Chondrocyte (in vitro differentiated cells): ENCODE data around the gene SPOCK3. TPM values are rescaled to one million over a fixed set of nuclear protein-coding genes. Genes with fewer than 3 reads are reported as not detected.

Experiments used
- DNase-seq: peaks from one replicate; pipeline ENCODE4 v3.0.0; 2021; ENCODE audit warnings: mixed read lengths, low spot score
- H3K27ac Mint-ChIP-seq: one replicate; pipeline ENCODE4 v1.8.0; 2021; ENCODE audit warnings: mild to moderate bottlenecking, moderate library complexity, mixed read lengths; ENCODE audit not compliant: unreplicated experiment
- H3K27me3 Mint-ChIP-seq: 2 replicates; pipeline ENCODE4 v1.8.0; 2021; ENCODE audit warnings: low read depth, mixed read lengths
- H3K36me3 Mint-ChIP-seq: 2 replicates; pipeline ENCODE4 v1.8.0; 2021; ENCODE audit warnings: low read depth, mixed read lengths
- H3K4me1 Mint-ChIP-seq: 2 replicates; pipeline ENCODE4 v1.8.0; 2021; ENCODE audit warnings: low read depth, mild to moderate bottlenecking, mixed read lengths
- H3K4me3 Mint-ChIP-seq: one replicate; pipeline ENCODE4 v1.8.0; 2021; ENCODE audit warnings: mild to moderate bottlenecking, moderate library complexity, mixed read lengths; ENCODE audit not compliant: unreplicated experiment
- H3K9me3 Mint-ChIP-seq: 2 replicates; pipeline ENCODE4 v1.8.0; 2021; ENCODE audit warnings: low read depth, mixed read lengths
- total RNA-seq: library from RNA; stranded (reverse); gene quantifications from 3 replicates; pipeline ENCODE4 v1.2.1, GENCODE V29; 2021
- TF ChIP-seq, protein P1 (sequence below): fragments of 200-600 bp; sonication (generic); IDR thresholded peaks from 2 replicates; pipeline ENCODE4 v1.5.0; 2021; ENCODE audit warnings: antibody characterized with exemption, mild to moderate bottlenecking, moderate library complexity

The SPOCK3 gene
- total RNA-seq, 1 donor from 2014 or later: not detected

DNA sequence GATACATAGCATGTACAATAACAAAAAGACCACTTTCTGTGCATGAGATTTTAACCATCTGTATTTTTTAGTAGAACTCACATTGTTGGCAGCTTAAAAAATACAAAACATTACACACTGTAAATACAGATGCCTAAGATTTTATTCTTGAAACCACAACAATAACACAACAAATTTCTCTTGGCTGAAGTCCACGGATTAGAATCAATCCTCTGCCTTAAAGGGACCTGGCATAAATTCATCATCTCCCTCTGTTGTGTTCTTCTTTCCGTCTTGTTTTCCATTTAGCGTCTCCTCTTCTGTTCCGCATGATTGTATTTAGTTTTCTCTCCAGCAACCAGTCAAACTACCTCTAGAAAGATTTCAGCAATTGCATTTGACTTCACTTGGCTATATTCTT lies 231.0 kb downstream of the SPOCK3 start:
- H3K27ac Mint-ChIP-seq: no peak overlapping the region
- no peaks in the 10 kb centered on the region for H3K36me3 Mint-ChIP-seq
- no peaks in the 10 kb centered on the region for H3K9me3 Mint-ChIP-seq
- H3K4me1 Mint-ChIP-seq: no peaks in the 10 kb centered on the region
- peaks cover 9% of the 10 kb centered on the region for H3K27me3 Mint-ChIP-seq
- DNase-seq: no peak
- no peak overlapping the region for H3K4me3 Mint-ChIP-seq
- TF ChIP-seq, protein P1, sequence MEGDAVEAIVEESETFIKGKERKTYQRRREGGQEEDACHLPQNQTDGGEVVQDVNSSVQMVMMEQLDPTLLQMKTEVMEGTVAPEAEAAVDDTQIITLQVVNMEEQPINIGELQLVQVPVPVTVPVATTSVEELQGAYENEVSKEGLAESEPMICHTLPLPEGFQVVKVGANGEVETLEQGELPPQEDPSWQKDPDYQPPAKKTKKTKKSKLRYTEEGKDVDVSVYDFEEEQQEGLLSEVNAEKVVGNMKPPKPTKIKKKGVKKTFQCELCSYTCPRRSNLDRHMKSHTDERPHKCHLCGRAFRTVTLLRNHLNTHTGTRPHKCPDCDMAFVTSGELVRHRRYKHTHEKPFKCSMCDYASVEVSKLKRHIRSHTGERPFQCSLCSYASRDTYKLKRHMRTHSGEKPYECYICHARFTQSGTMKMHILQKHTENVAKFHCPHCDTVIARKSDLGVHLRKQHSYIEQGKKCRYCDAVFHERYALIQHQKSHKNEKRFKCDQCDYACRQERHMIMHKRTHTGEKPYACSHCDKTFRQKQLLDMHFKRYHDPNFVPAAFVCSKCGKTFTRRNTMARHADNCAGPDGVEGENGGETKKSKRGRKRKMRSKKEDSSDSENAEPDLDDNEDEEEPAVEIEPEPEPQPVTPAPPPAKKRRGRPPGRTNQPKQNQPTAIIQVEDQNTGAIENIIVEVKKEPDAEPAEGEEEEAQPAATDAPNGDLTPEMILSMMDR: no peak

DNA sequence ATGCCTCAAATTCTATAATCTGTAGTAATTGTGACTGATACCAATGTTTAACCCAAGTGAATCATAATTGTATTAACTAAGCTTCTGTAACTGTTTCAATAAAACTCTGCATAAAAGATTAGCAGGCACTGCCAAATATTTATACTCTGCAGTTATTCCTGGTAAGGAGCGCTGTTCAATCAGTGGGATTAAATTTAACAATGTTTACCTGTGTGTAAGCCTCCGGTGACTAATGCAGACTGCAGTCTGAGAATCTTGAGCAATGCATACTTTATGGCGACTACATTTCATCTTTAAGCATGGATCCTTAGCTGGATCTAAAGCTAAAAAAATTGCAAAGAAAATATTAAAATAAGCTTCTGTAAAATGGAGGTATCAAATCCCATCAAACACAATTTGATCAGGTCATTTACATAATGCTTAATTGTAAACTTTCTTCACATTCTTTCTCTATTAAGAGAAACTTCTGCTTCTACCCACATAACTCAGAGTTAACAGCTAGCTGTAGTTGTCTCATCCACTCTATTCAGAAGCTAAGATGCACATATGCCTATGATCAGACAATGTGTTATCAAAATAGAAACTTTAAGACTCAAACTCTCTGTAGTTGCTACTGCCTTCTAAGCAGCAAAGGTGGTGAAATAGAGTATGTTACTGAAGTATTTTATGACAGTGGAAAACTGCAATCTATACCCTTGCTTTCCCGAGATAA lies 234.0 kb downstream of the SPOCK3 start:
- Mint-ChIP-seq H3K27me3 (peaks cover 16% of the 10 kb centered on the region), H3K4me3 (no peak overlapping the region), H3K9me3 (no peaks in the 10 kb centered on the region), H3K4me1 (no peaks in the 10 kb centered on the region), H3K36me3 (no peaks in the 10 kb centered on the region), H3K27ac (no peak overlapping the region)
- DNase-seq: no peak
- TF ChIP-seq, protein P1: no peak

DNA sequence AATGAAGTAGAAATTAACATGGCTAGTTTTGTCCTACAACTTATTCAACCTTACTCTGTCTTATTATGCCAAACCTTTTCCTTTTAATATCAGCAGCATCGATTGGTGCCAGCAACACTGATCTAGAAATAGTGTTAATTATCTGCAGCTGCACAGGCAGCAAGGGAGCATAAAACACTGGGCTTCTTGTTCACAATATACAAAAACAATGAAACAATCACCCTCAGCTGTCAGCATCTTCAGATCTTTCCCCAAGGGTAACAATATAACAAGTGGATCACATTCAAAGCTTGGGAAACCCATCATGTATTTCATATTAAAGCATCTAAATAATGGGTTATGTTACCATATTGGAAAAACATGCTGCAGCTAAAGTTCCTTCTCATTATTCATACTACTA lies 238.1 kb downstream of the SPOCK3 start:
- no peak overlapping the region for H3K27ac Mint-ChIP-seq
- TF ChIP-seq, protein P1: no peak
- DNase-seq: no peak
- peaks cover 13% of the 10 kb centered on the region for H3K27me3 Mint-ChIP-seq
- no peaks in the 10 kb centered on the region for H3K36me3 Mint-ChIP-seq
- no peak overlapping the region for H3K4me3 Mint-ChIP-seq
- no peaks in the 10 kb centered on the region for H3K4me1 Mint-ChIP-seq
- H3K9me3 Mint-ChIP-seq: no peaks in the 10 kb centered on the region

DNA sequence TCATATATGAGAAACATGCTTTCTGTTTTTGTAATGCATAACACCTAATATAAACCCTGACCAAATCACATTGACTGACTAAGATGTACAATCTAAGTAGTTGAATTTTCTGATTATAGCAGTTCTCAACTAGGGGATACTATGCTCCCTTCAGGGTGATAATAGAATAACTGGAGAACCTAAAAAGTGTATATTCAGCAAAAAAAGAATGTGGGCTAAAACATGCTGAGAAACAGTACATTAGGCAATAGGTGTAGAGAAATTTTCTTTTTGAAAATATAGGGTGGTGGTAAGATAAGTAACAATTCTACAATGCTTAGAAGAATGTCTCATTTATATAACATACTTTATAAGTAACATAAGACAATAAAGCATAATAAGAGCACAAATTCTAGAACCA lies 239.6 kb downstream of the SPOCK3 start:
- TF ChIP-seq, protein P1: no peak
- DNase-seq: no peak
- no peaks in the 10 kb centered on the region for H3K9me3 Mint-ChIP-seq
- H3K4me3 Mint-ChIP-seq: no peak overlapping the region
- no peaks in the 10 kb centered on the region for H3K36me3 Mint-ChIP-seq
- H3K4me1 Mint-ChIP-seq: no peaks in the 10 kb centered on the region
- no peak overlapping the region for H3K27ac Mint-ChIP-seq
- peaks cover 13% of the 10 kb centered on the region for H3K27me3 Mint-ChIP-seq

DNA sequence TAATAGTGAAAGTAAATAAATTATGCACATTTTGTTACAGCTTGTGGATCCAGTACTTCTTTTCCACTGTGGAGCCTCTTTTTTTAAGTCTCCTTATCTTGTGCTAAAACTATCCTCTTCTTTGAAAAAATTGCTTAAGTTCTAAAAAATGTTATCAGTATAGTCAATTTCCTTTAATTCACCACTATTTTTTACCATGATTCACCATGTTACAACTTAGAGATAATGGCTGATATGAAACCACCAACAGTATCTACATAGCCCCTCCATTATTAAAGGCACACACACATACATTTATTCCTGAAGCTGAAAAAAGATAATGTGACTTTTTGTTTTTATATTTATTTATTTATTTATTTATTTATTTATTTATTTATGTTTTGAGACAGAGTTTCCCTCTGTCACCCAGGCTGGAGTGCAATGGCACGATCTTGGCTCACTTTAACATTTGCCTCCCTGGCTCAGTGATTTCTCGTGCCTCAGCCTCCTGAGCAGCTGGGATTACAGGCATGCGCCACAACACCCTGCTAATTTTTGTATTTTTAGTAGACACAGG lies 243.2 kb downstream of the SPOCK3 start:
- H3K27me3 Mint-ChIP-seq: peaks cover 8% of the 10 kb centered on the region
- H3K4me1 Mint-ChIP-seq: no peaks in the 10 kb centered on the region
- no peak overlapping the region for H3K27ac Mint-ChIP-seq
- no peak overlapping the region for H3K4me3 Mint-ChIP-seq
- no peak for DNase-seq
- no peaks in the 10 kb centered on the region for H3K9me3 Mint-ChIP-seq
- H3K36me3 Mint-ChIP-seq: no peaks in the 10 kb centered on the region
- TF ChIP-seq, protein P1: no peak
